HG03442 (cell line): ENCODE data around the gene DNASE1L1.

Experiments used
- ATAC-seq: cut with Tn5 transposase; IDR thresholded peaks from one replicate; pipeline ENCODE4 v1.9.1; 2021; ENCODE audit warnings: mild to moderate bottlenecking, moderate library complexity; ENCODE audit not compliant: unreplicated experiment

The DNASE1L1 gene

DNA sequence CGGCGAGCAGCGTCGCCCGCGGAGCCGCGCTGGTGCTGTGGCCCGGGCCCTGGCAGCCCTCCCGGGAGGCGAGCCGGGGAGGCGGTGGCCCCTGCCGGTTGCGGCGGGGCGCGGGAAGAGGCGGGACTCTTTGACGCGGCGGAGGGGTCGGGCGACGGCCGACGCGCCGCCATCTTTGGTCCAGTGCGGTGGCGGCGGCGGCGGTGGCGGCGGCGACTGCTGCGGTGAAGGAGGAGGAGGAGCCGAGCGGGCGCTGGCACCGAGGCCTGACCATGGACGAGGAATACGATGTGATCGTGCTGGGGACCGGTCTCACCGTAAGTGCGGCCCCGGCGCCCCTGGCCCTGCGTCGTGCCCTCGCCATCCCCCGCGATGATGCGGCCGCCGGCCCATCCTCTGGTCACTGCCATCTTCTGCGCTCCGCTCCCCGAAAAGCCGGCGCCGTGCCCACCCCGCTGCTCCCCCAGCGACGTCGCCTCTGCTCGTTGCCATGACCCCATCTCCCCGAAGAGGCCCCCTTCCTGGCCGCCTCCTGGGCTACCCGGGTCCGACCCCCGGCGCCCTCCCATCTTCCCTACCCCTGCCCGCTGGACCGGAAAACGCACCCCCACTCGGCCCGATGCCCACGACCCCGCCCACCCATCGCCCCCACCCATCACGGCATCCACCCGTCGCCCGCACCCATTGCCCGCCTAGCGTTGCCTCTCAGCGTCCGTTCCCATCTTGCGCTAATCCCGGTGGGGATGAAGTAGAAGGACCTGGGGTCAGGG, 28.1 kb upstream of the DNASE1L1 start, which contains the start of gene GDI1:
Gene GDI1, plus strand, starts transcription at position 172 of the 770 bp plus-strand sequence. Its CDS starts 101 bp downstream, at position 273.
- peak; percentile 41 for ATAC-seq

DNA sequence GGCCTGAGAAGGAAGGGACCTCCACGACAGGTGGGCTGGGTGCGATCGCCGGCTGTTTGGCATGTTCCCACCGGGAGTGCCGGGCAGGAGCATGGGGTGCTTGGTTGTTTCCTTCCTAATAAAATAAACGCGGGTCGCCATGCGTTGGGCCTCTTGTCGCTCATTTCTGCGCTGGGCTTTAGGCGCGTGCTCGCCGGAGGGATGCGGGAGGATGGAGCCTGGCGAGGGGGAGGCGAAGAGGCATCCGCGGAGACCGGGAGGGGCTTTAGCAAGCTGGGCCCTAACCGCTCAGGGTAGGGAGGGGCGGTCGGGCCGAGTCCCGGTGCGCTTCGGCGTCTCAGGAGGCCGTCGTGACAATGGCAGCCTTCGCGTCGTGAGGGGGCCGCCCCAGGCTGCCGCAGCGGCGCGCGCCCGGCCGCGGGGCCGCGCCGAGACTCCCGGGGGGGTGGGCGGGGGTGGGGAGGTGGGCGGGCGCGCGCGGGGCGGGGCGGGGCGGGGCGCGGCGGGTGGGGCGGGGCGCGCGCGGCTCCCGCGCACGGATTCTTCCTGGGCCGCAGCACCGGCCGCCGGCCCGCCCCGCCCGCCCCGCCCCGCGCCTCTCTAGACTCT, 27.4 kb upstream of the DNASE1L1 start:
- ATAC-seq: peak; percentile 38

DNA sequence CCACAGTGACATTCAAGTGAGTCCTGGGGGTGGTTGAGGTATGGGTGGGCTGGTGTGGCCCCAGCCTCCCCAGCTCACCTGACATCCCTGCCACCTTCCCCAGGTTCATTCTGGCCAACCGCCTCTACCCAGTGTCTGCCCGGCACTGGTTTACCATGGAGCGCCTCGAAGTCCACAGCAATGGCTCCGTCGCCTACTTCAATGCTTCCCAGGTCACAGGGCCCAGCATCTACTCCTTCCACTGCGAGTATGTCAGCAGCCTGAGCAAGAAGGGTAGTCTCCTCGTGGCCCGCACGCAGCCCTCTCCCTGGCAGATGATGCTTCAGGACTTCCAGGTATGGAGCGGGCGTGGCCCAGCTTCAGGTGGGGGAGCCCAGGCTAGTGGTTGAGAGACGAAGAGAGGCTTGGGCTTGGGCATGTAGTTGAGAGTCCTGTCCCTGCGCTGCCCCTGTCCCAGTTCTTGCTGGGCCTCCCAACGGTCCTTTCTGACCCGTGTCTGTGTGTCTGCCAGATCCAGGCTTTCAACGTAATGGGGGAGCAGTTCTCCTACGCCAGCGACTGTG, 26.2 kb upstream of the DNASE1L1 start:
- ATAC-seq: no peak

DNA sequence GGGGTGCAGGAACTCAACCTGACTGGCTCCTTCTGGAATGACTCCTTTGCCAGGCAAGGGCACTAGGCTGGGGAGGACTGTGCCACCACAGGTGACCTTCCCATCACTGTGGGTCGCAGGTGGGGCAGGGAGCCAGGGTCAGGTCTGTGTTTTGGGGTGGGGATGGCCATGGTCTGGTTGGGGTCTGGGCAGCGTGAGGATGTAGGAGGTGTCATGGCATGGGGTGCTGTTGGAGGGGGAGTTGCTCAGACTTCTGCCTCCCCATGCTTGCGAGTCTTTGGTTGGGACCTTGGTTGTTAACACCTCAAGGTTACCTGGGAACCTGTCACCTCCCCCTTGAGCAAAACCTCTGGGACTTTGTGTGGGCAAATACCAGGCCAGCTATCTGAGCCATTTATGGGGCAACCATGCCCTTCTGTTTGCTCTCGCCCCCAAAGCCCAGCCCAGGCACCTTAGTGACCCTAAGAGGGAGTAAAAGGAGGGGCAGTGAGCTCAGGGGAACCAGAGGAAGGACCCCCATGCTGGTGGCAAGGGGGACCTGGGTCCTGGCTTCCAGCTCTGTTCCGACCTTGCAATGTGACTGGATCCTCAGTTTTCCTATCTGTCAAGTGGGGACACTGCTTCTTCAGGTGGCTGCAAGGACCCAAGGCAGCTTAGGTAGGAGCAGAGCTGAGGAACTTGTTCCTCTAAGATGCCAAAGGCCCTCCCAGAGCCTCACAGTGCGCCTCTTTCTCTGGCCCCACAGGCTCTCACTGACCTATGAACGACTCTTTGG, 25.5 kb upstream of the DNASE1L1 start:
- ATAC-seq: no peak

DNA sequence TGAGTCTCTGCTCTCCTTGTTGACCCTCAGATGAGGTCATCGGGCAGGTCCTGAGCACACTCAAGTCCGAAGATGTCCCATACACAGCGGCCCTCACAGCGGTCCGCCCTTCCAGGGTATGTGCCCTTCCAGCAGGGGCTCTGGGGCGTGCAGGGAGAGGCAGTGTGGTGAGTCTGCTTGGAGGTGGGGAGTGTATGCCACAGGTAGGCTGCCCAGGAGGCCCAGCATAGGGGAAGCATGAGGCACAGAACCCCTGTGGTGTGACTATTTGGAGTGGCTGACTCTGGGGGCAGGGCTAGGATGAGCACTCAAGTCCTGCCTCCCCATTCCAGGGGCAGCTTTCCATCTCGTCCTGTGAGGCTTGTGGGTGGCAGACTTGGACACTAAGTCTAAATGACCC, 24.6 kb upstream of the DNASE1L1 start:
- no peak for ATAC-seq

DNA sequence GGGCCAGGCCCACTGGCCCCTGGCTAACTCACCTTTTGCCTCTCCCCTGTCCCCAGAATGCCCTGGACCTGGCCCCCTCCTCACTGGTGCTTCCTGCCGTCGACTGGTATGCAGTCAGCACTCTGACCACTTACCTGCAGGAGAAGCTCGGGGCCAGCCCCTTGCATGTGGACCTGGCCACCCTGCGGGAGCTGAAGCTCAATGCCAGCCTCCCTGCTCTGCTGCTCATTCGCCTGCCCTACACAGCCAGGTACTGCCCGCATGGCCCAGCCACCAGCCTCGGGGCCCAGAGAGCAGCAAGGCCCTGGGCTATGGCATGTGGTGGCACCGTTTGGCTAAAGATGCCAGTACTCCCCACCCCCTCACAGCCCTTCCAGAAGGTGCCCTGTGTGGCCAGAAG, 23.2 kb upstream of the DNASE1L1 start:
- no peak for ATAC-seq

DNA sequence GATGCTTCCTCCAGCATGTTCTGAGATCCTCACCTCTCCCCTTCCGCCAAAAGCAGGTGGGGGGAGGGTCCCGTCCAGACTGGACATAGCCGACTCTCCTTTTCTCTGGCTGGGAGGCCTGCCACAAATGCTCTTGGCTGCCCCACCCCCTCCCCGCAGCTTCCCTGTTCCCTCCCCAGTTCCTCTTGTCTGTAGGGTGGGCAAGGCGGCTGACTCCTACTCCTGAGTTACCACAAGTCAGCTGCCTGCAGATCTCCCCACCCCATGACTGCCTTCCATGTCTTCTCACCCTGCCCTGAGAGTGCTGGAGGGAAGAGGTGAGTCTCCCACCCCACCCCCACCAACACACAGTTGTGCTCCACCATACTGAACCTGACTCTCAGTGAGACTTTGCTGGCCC, 22.3 kb upstream of the DNASE1L1 start:
- ATAC-seq: no peak

DNA sequence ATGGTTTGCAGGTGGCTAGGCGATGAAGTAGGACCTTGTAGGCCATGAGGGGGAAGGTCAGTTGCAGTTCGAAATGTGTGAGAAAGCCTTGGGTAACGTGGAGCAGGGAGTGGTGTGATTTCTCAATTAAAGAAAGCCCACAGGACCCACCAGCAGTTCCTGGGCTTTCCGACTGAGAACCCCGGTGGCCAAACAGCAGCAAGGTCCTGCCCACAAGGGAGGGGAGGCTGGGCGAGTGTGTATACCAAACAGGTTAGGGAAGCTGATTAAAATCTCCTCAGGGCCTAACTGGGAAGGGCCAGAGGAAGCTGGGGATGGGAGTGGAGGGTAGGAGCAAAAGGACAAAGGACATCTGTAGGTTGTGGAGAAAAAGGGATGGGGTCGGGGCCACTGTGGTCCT, 21.9 kb upstream of the DNASE1L1 start:
- no peak for ATAC-seq

DNA sequence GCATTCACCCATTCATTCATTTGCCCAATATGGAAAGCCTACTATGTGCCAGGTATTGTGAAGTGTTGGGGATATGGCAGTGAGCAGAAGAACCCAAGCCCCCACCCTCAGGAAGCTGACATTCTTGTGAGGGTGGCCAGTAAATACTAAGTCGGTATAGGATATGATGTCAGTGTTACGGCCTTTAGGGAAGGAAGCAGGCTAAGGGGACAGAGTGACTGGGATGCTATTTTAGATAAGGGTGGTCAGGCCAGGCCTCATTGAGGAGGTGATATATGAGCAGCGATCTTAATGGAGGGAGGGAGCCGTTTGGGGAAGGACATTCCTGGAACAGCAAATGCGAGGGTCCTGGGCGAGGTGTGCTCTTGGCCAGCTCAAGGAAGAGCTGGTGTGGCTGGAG, 21.4 kb upstream of the DNASE1L1 start:
- no peak for ATAC-seq

DNA sequence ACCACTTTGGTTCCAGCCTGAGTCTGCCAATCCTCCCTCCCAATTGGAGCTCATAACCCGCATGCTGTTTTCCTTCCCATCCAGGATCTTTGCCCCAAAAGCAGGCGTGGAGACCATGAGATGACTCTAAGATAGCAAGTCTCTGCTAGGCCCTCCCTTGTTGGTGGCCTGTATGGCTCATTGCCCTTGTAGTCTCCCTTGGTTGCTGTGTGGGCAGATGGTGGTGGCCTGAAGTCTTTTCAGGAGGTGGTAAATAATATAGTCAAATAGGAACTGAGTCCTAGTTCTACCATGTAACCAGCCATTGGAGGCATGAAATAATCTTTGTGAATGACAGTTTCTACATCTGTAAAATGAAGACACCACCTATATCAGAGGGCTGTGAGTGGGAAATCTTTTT, 20.7 kb upstream of the DNASE1L1 start:
- no peak for ATAC-seq

DNA sequence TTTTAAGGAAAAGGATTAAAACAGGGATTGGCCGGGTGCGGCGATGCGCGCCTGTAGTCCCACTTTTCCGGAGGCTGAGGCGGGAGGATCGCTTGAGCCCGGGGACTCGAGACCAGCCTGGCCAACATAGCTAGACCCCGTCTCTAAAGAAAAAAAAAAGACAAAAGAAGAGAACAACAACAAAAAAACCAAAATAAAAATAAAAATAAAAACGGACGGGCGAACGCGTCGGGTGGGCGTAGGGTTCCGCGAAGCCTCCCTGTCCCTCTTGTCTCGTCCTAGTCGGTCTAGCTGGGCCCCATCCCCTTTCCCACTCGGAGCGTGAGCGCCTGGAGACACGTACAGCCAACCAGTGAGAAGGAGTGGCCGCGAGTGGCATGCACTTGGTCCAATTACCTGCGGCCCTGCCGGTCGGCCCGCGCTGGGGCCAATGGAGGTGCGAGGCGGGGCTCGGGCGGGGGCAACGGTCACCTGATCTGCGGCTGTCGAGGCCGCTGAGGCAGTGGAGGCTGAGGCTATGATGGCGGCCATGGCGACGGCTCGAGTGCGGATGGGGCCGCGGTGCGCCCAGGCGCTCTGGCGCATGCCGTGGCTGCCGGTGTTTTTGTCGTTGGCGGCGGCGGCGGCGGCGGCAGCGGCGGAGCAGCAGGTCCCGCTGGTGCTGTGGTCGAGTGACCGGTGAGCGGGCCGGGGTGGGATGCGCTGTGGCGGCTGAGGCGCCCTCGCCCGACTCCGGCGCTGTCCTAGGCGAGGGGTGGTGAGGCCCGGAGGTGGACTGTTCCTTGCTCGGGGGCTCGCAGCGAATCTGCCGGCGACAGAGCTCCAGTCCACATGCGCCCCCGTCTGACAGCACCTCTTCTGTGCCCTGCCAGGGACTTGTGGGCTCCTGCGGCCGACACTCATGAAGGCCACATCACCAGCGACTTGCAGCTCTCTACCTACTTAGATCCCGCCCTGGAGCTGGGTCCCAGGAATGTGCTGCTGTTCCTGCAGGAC, 19.4 kb upstream of the DNASE1L1 start, which contains the start of gene ATP6AP1:
Gene ATP6AP1, plus strand, starts transcription at position 502 of the 996 bp plus-strand sequence. Its CDS starts 16 bp downstream, at position 518.
- peak; percentile 97 for ATAC-seq

DNA sequence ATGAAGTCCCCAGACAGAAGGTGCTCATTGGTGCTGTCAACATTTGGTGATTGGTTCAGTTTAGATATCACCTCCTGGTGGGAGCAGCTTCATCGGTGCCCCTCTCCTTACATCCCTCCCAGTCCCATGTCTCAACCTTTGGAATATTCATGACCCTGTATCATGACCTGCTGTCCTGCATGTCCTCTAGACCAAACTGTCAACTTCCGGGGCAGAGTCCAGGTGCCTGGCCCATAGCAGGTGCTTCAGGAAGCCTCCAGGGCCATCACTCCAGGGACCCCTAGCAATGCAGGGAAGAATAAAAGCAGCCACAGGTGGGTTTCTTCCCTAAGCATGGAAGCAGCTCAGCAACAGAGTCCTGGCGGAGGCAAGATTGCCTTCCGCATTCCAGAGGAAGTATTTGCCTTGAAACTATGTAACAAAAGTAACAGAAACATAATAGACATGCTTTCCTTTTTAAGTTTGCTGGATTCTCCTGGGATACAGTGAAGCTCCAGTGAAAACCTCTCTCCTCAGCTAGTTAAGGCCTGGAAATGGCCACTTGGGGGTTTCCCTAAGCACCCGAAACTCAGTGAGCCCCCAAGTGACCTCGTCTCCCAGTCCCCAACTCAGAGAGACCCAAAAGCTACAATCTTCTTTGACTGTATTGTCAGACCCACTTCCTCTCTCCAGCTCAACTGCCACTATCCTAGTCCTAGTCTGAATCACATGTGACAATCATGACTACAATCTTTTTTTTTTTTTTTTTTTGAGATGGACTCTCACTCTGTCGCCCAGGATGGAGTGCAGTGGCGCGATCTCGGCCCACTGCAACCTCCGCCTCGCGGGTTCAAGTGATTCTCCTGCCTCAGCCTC, 18.1 kb upstream of the DNASE1L1 start:
- ATAC-seq: no peak

DNA sequence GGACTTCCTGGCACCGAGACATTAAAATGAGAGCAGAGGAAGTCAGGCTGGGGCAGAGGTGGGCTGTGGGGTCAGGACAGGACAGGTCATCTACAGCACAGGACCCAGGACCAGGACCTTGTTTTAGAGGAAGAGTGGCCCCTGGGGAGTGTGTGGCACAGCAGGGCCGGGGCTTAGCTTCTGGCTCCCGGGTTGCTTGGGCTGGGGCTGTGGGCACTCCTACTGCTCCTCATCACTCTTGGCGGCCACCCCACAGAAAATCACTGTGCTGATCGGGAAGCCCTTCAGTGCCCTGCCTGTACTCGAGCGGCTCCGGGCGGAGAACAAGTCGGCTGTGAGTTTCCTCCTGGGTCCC, 11.3 kb upstream of the DNASE1L1 start:
- no peak for ATAC-seq

DNA sequence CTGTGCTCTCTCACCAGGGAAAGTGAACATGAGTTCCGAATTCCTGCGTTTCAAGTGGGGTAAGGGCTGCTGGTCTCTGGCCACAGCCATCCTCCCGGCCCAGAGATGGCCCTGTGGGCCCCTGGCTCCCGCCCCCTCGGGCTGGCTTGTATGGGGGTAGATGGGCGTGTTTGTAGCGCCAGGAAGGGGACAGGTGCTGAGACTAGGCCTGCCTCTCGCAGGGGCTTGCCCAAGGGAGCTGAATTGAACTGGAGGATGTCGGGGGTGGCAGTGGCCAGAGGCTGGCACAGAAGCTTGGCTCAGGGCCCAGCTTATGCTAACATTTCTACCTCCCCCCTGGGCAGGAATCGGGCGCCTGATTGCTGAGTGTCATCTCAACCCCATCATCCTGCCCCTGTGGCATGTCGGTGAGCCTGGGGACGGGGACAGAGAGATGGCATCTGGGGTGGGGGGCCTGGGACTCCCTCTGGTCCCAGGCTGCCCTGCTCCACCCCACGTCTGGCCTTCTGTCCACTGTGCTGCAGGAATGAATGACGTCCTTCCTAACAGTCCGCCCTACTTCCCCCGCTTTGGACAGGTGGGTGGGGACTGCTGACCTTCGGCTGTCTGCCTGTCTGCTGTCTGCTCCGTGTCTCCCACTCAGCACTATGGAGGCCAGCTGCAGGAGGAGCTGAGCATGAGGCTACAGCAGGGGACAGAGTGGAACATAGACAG, 10.8 kb upstream of the DNASE1L1 start:
- no peak for ATAC-seq

DNA sequence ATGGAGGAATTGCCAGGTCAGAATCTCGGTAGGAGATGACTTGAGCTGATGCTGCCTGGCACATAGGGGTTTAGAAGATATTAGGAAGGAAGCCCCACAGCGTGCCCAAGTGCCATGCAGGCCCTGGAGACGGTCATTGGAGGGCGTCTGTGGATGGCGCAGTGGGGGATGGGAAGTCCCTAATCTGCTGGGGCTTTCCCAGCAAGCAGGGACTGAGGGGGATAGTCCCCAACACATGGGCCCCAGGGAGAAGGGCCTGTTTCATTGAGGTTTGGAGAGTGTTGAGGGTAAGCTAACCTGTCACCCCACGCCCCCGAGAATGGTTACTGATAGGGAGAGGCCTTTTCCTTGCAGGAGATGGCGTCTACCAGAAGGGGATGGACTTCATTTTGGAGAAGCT, 10.1 kb upstream of the DNASE1L1 start:
- no peak for ATAC-seq

DNA sequence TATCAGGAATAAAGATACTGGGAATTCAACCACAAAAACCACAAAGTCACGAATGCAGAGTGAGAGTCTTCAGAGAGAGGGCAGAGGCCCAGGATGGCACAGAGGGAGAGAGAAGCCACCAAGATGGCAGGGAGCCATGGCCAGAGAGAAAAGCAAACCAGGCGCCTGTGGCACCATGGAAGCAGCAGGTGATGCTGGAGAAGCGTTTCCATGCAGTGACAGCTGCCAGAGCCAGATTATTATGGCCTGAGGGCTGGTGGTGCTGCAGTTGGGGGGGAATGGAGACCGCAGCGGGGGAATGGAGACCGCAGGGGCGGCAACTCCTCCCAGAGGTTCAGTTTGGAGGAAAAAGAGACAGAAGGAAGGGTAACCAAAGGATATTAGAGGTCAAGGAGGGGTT, 8.1 kb upstream of the DNASE1L1 start:
- ATAC-seq: no peak

DNA sequence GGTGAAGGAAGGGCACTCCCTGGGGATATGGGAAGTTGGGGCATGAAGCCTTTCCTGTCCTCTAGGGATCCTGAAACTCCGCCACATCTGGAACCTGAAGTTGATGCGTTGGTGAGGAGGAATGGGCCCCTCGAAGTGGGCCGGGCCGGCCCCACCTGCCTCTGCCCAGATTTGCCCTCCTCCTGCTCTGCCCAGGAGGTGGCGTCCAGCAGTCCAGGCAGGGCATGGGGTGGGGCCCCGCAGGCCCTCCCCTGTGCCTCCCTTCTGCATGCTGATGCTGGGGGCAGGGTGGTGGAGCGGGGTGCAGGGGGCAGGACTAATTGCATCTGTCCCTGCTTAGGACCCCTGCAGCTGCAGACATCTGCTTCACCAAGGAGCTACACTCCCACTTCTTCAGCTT, 4.1 kb upstream of the DNASE1L1 start:
- no peak for ATAC-seq

DNA sequence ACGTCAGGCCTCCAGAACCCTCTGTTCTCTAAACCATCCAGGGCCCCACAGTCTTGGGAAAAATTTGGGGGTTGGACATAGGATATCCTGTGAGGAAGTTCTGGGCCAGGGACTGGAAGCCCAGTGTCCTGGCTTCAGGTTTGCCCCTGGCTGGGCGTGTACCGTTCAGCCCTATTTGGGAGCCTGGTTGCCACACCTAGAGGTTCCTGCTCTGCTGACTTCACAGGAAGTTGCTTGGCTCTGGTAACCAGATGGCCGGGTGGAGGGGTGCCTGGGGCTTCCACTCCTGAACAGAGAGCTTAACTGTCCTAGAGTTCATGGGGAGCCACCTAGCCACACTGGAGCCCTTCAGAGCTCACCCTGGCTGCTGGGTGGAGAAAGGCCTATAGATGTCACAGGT, 3.4 kb upstream of the DNASE1L1 start:
- no peak for ATAC-seq

DNA sequence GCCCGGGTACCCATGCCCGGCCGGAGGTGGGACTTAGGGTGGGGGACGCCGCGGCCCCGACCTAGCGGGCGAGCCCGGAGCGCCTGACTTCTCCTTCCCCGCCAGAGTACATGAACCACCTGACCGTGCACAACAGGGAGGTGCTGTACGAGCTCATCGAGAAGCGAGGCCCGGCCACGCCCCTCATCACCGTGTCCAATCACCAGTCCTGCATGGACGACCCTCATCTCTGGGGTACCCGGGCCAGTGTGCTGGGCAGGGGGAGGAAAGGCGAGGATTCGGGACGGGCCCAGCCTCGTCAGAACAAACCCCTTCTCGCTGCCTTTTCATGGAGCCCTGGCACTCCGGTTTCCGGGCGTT, 2.9 kb upstream of the DNASE1L1 start:
- ATAC-seq: peak; percentile 45
